ENCODE results near the gene ZNF439. TPM values are rescaled to one million over a fixed set of nuclear protein-coding genes. Genes with fewer than 3 reads are reported as not detected.
"Not testable (repeated sequence)": the region's sequence is repeated elsewhere in the genome, so short reads cannot be mapped to it uniquely, and the experiment has no call there.

Gene ZNF439
- total RNA-seq = 36.5 TPM

DNA sequence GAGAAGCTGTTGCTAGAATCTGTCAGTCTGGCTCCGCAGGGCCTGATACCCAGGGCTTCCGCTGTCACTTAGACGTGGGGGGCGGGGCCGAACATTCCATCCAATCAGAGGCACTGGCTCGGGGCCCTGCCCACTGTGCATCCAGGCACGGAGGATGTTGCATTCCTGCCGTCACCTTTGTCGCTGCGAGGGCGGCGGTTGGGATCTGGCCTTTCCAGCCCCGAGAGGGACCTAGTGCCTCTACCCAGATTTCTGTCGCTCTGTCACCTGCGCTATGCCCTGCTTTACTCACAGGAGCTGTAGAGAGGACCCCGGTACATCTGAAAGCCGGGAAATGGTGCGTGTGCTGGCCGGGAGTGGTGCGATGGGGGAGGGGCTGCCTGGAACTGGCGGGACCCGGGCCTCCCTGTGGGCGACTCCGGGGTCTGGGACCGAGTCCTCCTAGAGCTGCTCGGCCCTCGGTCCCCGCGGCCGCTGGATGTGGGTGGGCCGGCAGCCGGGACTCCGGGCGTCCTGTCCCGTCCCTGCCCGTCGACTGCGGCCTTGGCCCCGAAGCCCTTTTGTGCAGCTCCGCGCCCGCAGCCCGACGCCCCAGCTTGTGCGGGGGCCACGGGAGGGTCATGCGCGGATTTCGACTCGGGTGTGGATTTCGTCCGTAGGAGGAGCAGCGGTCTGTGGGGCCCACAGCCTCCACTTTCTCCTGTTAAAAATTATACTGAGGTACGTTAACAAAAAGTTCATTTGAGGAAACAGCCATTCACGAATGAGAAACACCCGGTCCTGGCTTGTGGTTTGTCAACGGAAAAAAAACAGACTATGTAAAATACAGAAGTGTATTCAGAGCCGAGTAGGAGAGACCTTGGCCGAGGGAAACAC is at the start of gene ZNF439:
TSS of gene ZNF439 (plus strand) at position 133 of the 876 bp plus-strand sequence. CDS start at position 275, 142 bp downstream.
- DNase-seq = peak; percentile 88

GRCh38 chr19:11806354-11807098 is 42.0 kb upstream of the ZNF439 start:
- DNase-seq = no peak

DNA sequence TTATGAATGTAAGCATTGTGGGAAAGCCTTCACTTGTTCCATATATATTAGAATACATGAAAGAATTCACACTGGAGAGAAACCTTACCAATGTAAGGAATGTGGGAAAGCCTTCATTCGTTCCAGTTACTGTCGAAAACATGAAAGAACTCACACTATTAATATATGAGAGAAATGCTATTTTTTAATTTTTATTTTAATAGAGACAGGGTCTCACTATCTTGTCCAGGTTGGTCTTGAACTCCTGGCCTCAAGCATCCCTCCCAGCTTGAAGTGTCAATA is 41.5 kb upstream of the ZNF439 start:
- no peak for DNase-seq

- DNase-seq = no peak
Observed at GRCh38 chr19:11813703-11814028, 34.9 kb upstream of the ZNF439 start.

DNA sequence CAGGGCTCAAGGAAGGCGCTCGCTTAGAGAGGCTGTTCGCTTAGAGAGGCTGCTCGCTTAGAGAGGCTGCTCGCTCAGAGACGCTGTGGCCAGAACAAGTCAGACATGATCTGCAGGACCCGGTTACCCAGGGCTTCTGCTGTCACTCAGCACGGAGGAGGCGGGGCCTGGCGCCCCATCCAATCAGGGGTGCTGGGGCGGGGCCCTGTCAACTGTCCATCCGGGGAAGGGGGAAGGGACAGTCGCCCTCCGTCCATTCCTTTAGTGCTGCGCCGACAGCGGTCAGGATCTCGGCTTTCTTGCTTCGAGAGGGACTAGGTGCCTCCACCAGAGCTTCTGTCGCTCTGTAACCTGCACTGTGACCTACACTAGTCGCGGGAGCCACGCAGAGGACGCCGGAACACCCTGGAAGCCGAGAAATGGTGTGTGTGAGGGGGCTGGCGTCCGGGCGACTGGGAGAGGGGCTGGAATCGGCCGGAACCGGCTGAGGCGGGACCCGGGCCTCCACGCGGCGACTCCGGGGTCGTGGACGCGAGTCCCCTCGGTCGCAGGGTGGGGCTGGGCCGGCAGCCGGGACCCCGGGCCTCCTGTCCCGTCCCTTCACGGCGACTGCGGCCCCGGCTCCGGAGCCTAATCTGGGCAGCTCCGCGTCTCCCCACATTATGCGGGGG is 34.4 kb upstream of the ZNF439 start, which contains the start of gene ZNF440:
TSS of gene ZNF440 (plus strand) at position 245 of the 671 bp plus-strand sequence. CDS start at position 420, 175 bp downstream.
- peak; percentile 98 for DNase-seq

GRCh38 chr19:11814700-11815035 is 33.9 kb upstream of the ZNF439 start:
- no peak for DNase-seq

- DNase-seq = no peak
Observed at GRCh38 chr19:11821474-11822109, 26.9 kb upstream of the ZNF439 start.

DNA sequence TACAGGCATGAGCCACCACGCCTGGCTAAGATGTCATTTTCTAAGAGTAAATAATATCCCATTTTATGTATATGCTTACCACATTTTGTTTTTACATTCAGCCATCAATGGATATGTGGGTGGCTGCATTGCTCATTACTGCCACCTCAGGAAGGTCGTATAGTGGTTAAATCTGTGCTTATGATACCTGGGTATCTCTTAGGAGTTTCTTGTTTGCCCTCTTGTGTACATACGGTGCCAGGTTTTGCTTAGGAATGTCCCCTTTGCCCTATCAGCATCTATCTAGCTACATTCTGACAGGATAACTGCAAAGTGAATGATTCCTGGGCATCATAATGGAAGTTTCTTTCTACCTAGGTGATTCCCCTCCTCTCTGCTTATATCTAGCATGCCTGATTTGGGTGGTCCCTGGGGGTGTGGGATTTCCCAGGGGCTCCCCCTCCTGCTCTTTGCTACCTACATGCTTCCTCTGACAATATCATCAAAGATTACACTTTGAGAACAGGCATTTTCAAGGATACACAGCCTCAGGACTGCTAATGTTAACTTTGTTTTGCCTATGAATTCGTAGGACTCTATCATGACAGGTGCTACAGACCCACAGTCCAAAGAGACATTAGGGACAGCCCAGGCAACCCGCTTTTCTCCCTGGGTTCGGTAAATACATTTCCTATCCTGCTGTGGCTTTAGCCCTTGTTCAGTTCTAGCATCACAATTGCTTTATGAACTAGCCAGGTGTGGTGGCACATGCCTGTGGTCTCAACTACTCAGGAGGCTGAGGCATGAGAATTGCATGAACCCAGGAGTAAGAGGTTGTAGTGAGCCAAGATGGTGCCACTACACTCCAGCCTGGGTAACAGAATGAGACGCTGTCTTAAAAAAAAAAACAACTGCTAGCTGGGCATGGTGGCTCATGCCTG is 19.3 kb upstream of the ZNF439 start:
- DNase-seq = not testable (repeated sequence)

DNA sequence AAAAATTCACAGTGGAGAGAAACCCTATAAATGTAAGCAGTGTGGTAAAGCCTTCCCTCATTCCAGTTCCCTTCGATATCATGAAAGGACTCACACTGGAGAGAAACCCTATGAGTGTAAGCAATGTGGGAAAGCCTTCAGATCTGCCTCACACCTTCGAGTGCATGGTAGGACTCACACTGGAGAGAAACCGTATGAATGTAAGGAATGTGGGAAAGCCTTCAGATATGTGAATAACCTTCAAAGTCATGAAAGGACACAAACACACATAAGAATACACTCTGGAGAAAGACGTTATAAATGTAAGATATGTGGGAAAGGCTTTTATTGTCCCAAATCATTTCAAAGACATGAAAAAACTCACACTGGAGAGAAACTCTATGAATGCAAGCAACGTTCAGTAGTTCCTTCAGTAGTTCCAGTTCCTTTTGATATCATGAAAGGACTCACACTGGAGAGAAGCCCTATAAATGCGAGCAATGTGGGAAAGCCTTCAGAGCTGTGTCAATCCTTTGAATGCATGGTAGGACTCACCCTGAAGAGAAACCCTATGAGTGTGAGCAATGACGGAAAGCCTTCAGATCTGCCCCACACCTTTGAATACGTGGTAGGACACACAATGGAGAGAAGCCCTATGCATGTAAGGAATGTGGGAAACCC is 16.1 kb upstream of the ZNF439 start:
- no peak for DNase-seq

DNA sequence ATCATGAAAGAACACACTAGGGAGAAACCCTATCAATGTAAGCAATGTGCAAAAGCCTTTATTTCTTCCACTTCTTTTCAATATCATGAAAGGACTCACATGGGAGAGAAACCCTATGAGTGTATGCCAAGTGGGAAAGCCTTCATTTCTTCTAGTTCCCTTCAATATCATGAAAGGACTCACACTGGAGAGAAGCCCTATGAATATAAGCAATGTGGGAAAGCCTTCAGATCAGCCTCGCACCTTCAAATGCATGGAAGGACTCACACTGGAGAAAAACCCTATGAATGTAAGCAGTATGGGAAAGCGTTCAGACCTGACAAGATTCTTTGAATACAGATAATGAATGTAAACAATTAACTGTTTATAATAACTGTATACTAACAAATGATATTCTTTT is 15.0 kb upstream of the ZNF439 start:
- DNase-seq = no peak

- not testable (repeated sequence) for DNase-seq
Observed at GRCh38 chr19:11835626-11836066, 12.9 kb upstream of the ZNF439 start.

- DNase-seq = no peak
Observed at GRCh38 chr19:11843722-11844121, 4.8 kb upstream of the ZNF439 start.

DNA sequence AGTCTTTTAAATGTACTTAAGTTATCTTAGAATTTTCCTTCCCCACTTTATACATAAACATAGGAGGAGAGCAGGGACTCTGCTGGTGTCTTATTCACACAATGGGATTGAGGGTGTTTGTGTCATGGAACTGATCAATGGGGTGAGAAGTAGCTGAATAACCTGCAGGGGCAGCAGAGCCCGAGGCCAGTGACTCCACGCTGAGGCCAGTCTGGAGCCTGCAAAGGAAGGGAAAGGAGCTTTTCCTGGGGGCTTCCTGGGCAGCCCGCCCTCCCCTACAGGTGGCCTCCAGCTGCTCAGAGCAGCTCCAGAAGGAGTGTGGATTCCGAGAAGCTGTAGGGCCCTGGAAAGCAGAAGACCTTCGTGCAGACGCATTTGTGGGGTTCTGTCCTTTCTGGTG is 911 bp upstream of the ZNF439 start:
- DNase-seq = not testable (repeated sequence)

- DNase-seq = no peak
Observed at GRCh38 chr19:11848200-11848593, 329 bp upstream of the ZNF439 start.

DNA sequence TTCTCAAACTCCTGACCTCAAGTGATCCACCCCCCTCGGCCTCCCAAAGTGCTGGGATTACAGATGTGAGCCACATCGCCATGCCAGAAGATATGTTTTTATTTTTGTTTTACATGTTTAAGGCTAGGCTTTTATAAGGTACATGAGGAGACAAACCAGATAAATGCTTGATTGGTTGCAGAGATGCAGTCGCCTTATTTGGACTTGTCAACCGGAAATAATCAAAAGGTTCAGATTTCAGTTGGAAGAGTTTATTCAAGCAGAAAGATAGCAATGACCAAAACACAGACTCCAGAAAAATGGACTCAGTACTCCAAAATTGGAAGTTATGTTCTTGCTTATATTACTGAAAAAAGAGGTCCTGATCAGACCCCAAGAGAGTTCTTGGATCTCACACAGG is 1.8 kb downstream of the ZNF439 start:
- not testable (repeated sequence) for DNase-seq

DNA sequence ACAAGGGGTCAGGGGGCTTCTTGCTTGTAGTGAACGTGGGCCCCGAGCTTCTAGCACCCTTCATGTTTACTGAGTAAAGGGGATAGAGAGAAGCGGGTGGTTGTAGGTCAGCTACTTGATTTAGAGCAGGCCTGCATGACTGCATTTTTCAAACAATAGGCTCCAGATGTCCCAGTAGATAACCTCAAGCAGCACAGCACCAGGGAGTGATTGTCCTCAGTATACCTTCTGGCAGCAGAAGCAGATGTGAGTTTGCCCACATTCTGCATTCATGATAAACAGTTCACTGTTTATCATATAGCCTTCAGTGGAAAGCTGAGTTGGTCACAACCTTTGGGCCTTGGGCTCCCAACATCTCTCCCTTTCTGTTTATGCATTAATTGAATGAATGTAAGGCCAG is 4.8 kb downstream of the ZNF439 start:
- DNase-seq = no peak

DNA sequence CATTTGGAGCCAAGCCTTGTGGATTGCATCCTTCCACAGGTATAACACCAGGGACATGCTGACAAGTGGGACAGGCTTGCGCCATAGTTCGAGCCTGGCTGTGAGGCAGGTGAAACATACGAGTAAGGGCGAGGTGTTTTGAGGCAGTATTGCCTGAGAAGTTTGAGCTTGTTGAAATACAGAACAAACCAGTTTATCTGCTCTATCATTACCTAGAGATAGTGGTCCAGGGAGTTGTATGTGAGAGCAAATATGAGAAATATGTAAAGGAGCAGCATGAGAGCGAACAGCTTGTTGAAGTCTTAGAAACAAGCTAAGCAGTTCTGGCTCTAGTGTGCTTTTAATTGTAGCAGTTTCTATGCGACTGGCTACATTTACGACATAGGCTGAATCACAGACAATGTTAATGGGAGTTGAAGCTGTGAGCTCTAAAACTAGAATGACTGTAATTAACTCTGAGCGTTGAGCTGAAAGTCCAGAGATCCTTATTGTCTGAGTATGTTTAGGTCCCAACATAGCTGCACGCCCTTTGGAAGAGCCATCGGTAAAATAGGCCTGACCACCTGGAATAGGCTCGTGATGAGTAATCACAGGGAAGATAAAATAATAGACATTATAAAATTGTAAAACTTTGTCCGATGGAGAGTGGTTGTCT is 8.2 kb downstream of the ZNF439 start:
- no peak for DNase-seq

GRCh38 chr19:11860721-11861120 is 12.2 kb downstream of the ZNF439 start:
- no peak for DNase-seq

- DNase-seq = no peak
Observed at GRCh38 chr19:11861301-11861700, 12.8 kb downstream of the ZNF439 start.

DNA sequence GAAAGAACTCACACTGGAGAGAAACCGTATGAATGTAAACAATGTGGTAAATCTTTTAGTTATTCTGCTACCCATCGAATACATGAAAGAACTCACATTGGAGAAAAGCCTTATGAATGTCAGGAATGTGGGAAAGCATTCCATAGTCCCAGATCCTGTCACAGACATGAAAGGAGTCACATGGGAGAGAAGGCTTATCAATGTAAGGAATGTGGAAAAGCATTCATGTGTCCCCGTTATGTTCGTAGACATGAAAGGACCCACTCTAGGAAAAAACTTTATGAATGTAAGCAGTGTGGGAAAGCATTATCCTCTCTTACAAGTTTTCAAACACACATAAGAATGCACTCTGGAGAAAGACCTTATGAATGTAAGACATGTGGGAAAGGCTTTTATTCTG is 19.2 kb downstream of the ZNF439 start:
- not testable (repeated sequence) for DNase-seq

- no peak for DNase-seq
Observed at GRCh38 chr19:11868188-11868587, 19.7 kb downstream of the ZNF439 start.
